NCI-H510A treated with DMSO at 0.1 percent for 48 hours (cell line): ENCODE data around the gene SUFU.
A peak's percentile ranks its signal among the peaks of the same experiment; 100 is the strongest.

ENCODE experiments used
- DNase-seq: peaks from one replicate; lab custom pipeline; 2025; lab: John Stamatoyannopoulos, UW

Gene SUFU

GRCh38 chr10:102620138-102620590 lies 116.4 kb downstream of the SUFU start:
- DNase-seq, result no peak

- no peak for DNase-seq
Measured at GRCh38 chr10:102620591-102621442, 117.0 kb downstream of the SUFU start.

- no peak for DNase-seq
Measured at GRCh38 chr10:102621443-102622325, 117.9 kb downstream of the SUFU start.

GRCh38 chr10:102624094-102624493 lies 120.3 kb downstream of the SUFU start:
- DNase-seq, result no peak

GRCh38 chr10:102624751-102625645 lies 121.2 kb downstream of the SUFU start:
- DNase-seq, result no peak

- DNase-seq, result no peak
Measured at GRCh38 chr10:102626026-102626685, 122.4 kb downstream of the SUFU start.

GRCh38 chr10:102627291-102627735 lies 123.5 kb downstream of the SUFU start:
- no peak for DNase-seq

- no peak for DNase-seq
Measured at GRCh38 chr10:102627736-102628293, 124.0 kb downstream of the SUFU start.

GRCh38 chr10:102628451-102628911 lies 124.7 kb downstream of the SUFU start:
- DNase-seq, result peak; percentile 20

GRCh38 chr10:102629661-102630614 lies 126.2 kb downstream of the SUFU start:
- no peak for DNase-seq

GRCh38 chr10:102630663-102631062 lies 126.9 kb downstream of the SUFU start:
- DNase-seq, result no peak

GRCh38 chr10:102631525-102632393 lies 128.0 kb downstream of the SUFU start:
- DNase-seq, result no peak

- DNase-seq, result no peak
Measured at GRCh38 chr10:102632394-102633111, 128.8 kb downstream of the SUFU start.

GRCh38 chr10:102633287-102633686 lies 129.5 kb downstream of the SUFU start:
- no peak for DNase-seq

- DNase-seq, result no peak
Measured at GRCh38 chr10:102633848-102634247, 130.1 kb downstream of the SUFU start.

GRCh38 chr10:102634686-102635085 lies 130.9 kb downstream of the SUFU start:
- no peak for DNase-seq

- DNase-seq, result no peak
Measured at GRCh38 chr10:102635377-102635776, 131.6 kb downstream of the SUFU start.

- DNase-seq, result no peak
Measured at GRCh38 chr10:102639537-102639936, 135.8 kb downstream of the SUFU start.
